ENCODE results near the gene FAM210B. TPM values are rescaled to one million over a fixed set of nuclear protein-coding genes. Genes with fewer than 3 reads are reported as not detected.

Gene FAM210B
- total and polyA plus RNA-seq, 2 donors (not counting 1 experiment from before 2014, with no cell fraction given): 90.6 to 120 TPM

GRCh38 chr20:56347628-56348304 lies 11.0 kb upstream of the FAM210B start:
- no peaks in the 10 kb centered on the region for H3K79me2 ChIP-seq (ENCODE audit: control insufficient read depth, insufficient read depth, low read length)
- H3K4me1 ChIP-seq (ENCODE audit: control insufficient read depth, extremely low read depth, insufficient read depth, low read length): no peaks in the 10 kb centered on the region
- H3K27ac ChIP-seq (ENCODE audit: insufficient read depth, low read length): no peak overlapping the region
- H3K4me2 ChIP-seq (ENCODE audit: extremely low read depth, insufficient read depth, low read length): no peak overlapping the region
- H3K36me3 ChIP-seq (ENCODE audit: control insufficient read depth, insufficient read depth, low read length): no peaks in the 10 kb centered on the region
- TF ChIP-seq CTCF (conservative IDR thresholded peaks at IDR 0.05 in 1 of 2, IDR thresholded peaks at IDR 0.05 in 1 of 2; ENCODE audit: low read depth in 1 of 2, low read length in 2 of 2) (no peak), EZH2 (IDR thresholded peaks at IDR 0.05; ENCODE audit: low read length, missing control alignments) (no peak)
- no peak overlapping the region for H3K4me3 ChIP-seq (replicated peaks in 1 of 4; ENCODE audit: control extremely low read depth in 1 of 4, insufficient read depth in 1 of 4, low read depth in 3 of 4, low read length in 4 of 4)
- H3K27me3 ChIP-seq (ENCODE audit: control insufficient read depth, insufficient read depth, low read length): peaks cover 4% of the 10 kb centered on the region
- H4K20me1 ChIP-seq (ENCODE audit: control insufficient read depth, extremely low read depth, insufficient read depth, low read length): no peaks in the 10 kb centered on the region
- H3K9me3 ChIP-seq (ENCODE audit: control insufficient read depth, insufficient read depth, low read depth, low read length): no peaks in the 10 kb centered on the region
- no peak overlapping the region for H2AFZ ChIP-seq (ENCODE audit: low read length)
- H3K9ac ChIP-seq (ENCODE audit: insufficient read depth, low read length): no peak overlapping the region
- DNase-seq (ENCODE audit: low read depth in 2 of 2): no peak

GRCh38 chr20:56348305-56348693 lies 10.5 kb upstream of the FAM210B start:
- no peak for TF ChIP-seq CTCF (conservative IDR thresholded peaks at IDR 0.05 in 1 of 2, IDR thresholded peaks at IDR 0.05 in 1 of 2; ENCODE audit: low read depth in 1 of 2, low read length in 2 of 2)
- TF ChIP-seq EZH2 (IDR thresholded peaks at IDR 0.05; ENCODE audit: low read length, missing control alignments): no peak
- no peak for DNase-seq (ENCODE audit: low read depth in 2 of 2)
- H3K27me3 ChIP-seq (ENCODE audit: control insufficient read depth, insufficient read depth, low read length): peaks cover 2% of the 10 kb centered on the region
- H3K79me2 ChIP-seq (ENCODE audit: control insufficient read depth, insufficient read depth, low read length): no peaks in the 10 kb centered on the region
- no peaks in the 10 kb centered on the region for H4K20me1 ChIP-seq (ENCODE audit: control insufficient read depth, extremely low read depth, insufficient read depth, low read length)
- no peaks in the 10 kb centered on the region for H3K4me1 ChIP-seq (ENCODE audit: control insufficient read depth, extremely low read depth, insufficient read depth, low read length)
- no peak overlapping the region for H3K4me3 ChIP-seq (replicated peaks in 1 of 4; ENCODE audit: control extremely low read depth in 1 of 4, insufficient read depth in 1 of 4, low read depth in 3 of 4, low read length in 4 of 4)
- peak overlapping the region; percentile 40 for H2AFZ ChIP-seq (ENCODE audit: low read length)
- no peak overlapping the region for H3K9ac ChIP-seq (ENCODE audit: insufficient read depth, low read length)
- no peaks in the 10 kb centered on the region for H3K36me3 ChIP-seq (ENCODE audit: control insufficient read depth, insufficient read depth, low read length)
- no peak overlapping the region for H3K27ac ChIP-seq (ENCODE audit: insufficient read depth, low read length)
- no peak overlapping the region for H3K4me2 ChIP-seq (ENCODE audit: extremely low read depth, insufficient read depth, low read length)
- H3K9me3 ChIP-seq (ENCODE audit: control insufficient read depth, insufficient read depth, low read depth, low read length): no peaks in the 10 kb centered on the region

- Histone ChIP-seq H2AFZ (ENCODE audit: low read length) (no peak overlapping the region), H3K79me2 (ENCODE audit: control insufficient read depth, insufficient read depth, low read length) (no peaks in the 10 kb centered on the region), H3K9ac (ENCODE audit: insufficient read depth, low read length) (no peak overlapping the region), H4K20me1 (ENCODE audit: control insufficient read depth, extremely low read depth, insufficient read depth, low read length) (no peaks in the 10 kb centered on the region), H3K4me1 (ENCODE audit: control insufficient read depth, extremely low read depth, insufficient read depth, low read length) (no peaks in the 10 kb centered on the region), H3K4me3 (replicated peaks in 1 of 4; ENCODE audit: control extremely low read depth in 1 of 4, insufficient read depth in 1 of 4, low read depth in 3 of 4, low read length in 4 of 4) (no peak overlapping the region), H3K4me2 (ENCODE audit: extremely low read depth, insufficient read depth, low read length) (no peak overlapping the region), H3K27me3 (ENCODE audit: control insufficient read depth, insufficient read depth, low read length) (no peaks in the 10 kb centered on the region), H3K27ac (ENCODE audit: insufficient read depth, low read length) (no peak overlapping the region), H3K9me3 (ENCODE audit: control insufficient read depth, insufficient read depth, low read depth, low read length) (no peaks in the 10 kb centered on the region), H3K36me3 (ENCODE audit: control insufficient read depth, insufficient read depth, low read length) (no peaks in the 10 kb centered on the region)
- TF ChIP-seq EZH2 (IDR thresholded peaks at IDR 0.05; ENCODE audit: low read length, missing control alignments): no peak
- no peak for TF ChIP-seq CTCF (conservative IDR thresholded peaks at IDR 0.05 in 1 of 2, IDR thresholded peaks at IDR 0.05 in 1 of 2; ENCODE audit: low read depth in 1 of 2, low read length in 2 of 2)
- peak in 1 of 2 donors; percentile 52 for DNase-seq (ENCODE audit: low read depth in 2 of 2)
These were observed 10.0 kb upstream of the FAM210B start for GRCh38 chr20:56348746-56349145.
